HEK293 (cell line): ENCODE results near the gene KRTAP5-2.

Source experiments
- GLIS1 ChIP-seq: fragments of 450-650 bp; formaldehyde crosslinking; IDR thresholded peaks from 2 replicates; pipeline ENCODE4 v1.5.1; 2016; ENCODE audit warnings: missing biosample characterization, missing genetic modification characterization
- MZF1 ChIP-seq: fragments of 450-650 bp; formaldehyde crosslinking; IDR thresholded peaks from 2 replicates; pipeline ENCODE4 v1.5.1; 2017; ENCODE audit warnings: missing biosample characterization, missing genetic modification characterization, borderline replicate concordance
- OSR2 ChIP-seq: fragments of 450-650 bp; formaldehyde crosslinking; IDR thresholded peaks from 2 replicates; pipeline ENCODE4 v1.5.1; 2016; ENCODE audit warnings: missing biosample characterization, missing genetic modification characterization
- RBAK ChIP-seq: fragments of 450-650 bp; formaldehyde crosslinking; IDR thresholded peaks from 2 replicates; pipeline ENCODE4 v1.5.1; 2016; ENCODE audit warnings: missing biosample characterization, missing genetic modification characterization
- REST ChIP-seq: fragments of 450-650 bp; formaldehyde crosslinking; IDR thresholded peaks from 2 replicates; pipeline ENCODE4 v1.5.1; 2016; ENCODE audit warnings: missing biosample characterization, missing genetic modification characterization
- YY2 ChIP-seq: fragments of 450-650 bp; formaldehyde crosslinking; IDR thresholded peaks from 2 replicates; pipeline ENCODE4 v1.5.1; 2016; ENCODE audit warnings: missing biosample characterization, missing genetic modification characterization
- ZBTB1 ChIP-seq: fragments of 450-650 bp; formaldehyde crosslinking; IDR thresholded peaks from 2 replicates; pipeline ENCODE4 v1.5.1; 2016; ENCODE audit warnings: missing biosample characterization, missing genetic modification characterization
- ZEB2 ChIP-seq: fragments of 450-650 bp; formaldehyde crosslinking; IDR thresholded peaks from 2 replicates; pipeline ENCODE4 v1.5.1; 2016; ENCODE audit warnings: missing biosample characterization, missing genetic modification characterization
- ZIC2 ChIP-seq: fragments of 450-650 bp; formaldehyde crosslinking; IDR thresholded peaks from 2 replicates; pipeline ENCODE4 v1.5.1; 2016; ENCODE audit warnings: missing biosample characterization, missing genetic modification characterization
- ZNF214 ChIP-seq: fragments of 450-650 bp; formaldehyde crosslinking; IDR thresholded peaks from 2 replicates; pipeline ENCODE4 v1.5.1; 2017; ENCODE audit warnings: missing biosample characterization, mild to moderate bottlenecking, missing genetic modification characterization, borderline replicate concordance
- ZNF223 ChIP-seq: fragments of 450-650 bp; formaldehyde crosslinking; IDR thresholded peaks from 2 replicates; pipeline ENCODE4 v1.5.1; 2016; ENCODE audit warnings: missing biosample characterization, missing genetic modification characterization
- ZNF274 ChIP-seq, 2 experiments: fragments of 200-500 bp in 1 of 2; fragments of 450-650 bp in 1 of 2; sonication (Bioruptor generic) in 1 of 2; formaldehyde crosslinking in 1 of 2; IDR thresholded peaks; 2 replicates each; pipeline versions ENCODE4 v1.5.1 to v1.6.1; 2014 to 2016; ENCODE audit warnings: borderline replicate concordance in 1 of 2, inconsistent platforms in 1 of 2, low read length in 1 of 2, missing biosample characterization in 1 of 2, missing genetic modification characterization in 1 of 2
- ZNF302 ChIP-seq: fragments of 450-650 bp; formaldehyde crosslinking; IDR thresholded peaks from 2 replicates; pipeline ENCODE4 v1.5.1; 2016; ENCODE audit warnings: missing biosample characterization, missing genetic modification characterization, low read depth
- ZNF394 ChIP-seq: fragments of 450-650 bp; formaldehyde crosslinking; IDR thresholded peaks from 2 replicates; pipeline ENCODE4 v1.5.1; 2016; ENCODE audit warnings: missing biosample characterization, missing genetic modification characterization, mild to moderate bottlenecking, moderate library complexity, borderline replicate concordance
- ZNF423 ChIP-seq: fragments of 450-650 bp; formaldehyde crosslinking; IDR thresholded peaks from 2 replicates; pipeline ENCODE4 v1.5.1; 2016; ENCODE audit warnings: missing biosample characterization, missing genetic modification characterization
- ZNF510 ChIP-seq: fragments of 450-650 bp; formaldehyde crosslinking; IDR thresholded peaks from 2 replicates; pipeline ENCODE4 v1.5.1; 2018; ENCODE audit warnings: mild to moderate bottlenecking, missing genetic modification characterization, missing biosample characterization; ENCODE audit not compliant: insufficient replicate concordance
- ZNF521 ChIP-seq: fragments of 450-650 bp; formaldehyde crosslinking; IDR thresholded peaks from 2 replicates; pipeline ENCODE4 v1.5.1; 2017; ENCODE audit warnings: missing biosample characterization, mild to moderate bottlenecking, missing genetic modification characterization
- ZNF530 ChIP-seq: fragments of 450-650 bp; formaldehyde crosslinking; IDR thresholded peaks from 2 replicates; pipeline ENCODE4 v1.5.1; 2016; ENCODE audit warnings: low read depth, missing biosample characterization, missing genetic modification characterization
- ZNF555 ChIP-seq: fragments of 450-650 bp; formaldehyde crosslinking; conservative IDR thresholded peaks from 2 replicates; pipeline ENCODE4 v1.5.1; 2017; ENCODE audit warnings: missing biosample characterization, mild to moderate bottlenecking, missing genetic modification characterization, inconsistent platforms
- ZNF571 ChIP-seq: fragments of 450-650 bp; formaldehyde crosslinking; IDR thresholded peaks from 2 replicates; pipeline ENCODE4 v1.5.0; 2017; ENCODE audit warnings: missing biosample characterization, missing genetic modification characterization
- ZNF629 ChIP-seq: fragments of 450-650 bp; formaldehyde crosslinking; IDR thresholded peaks from 2 replicates; pipeline ENCODE4 v1.5.1; 2017; ENCODE audit warnings: missing biosample characterization, missing genetic modification characterization
- ZNF654 ChIP-seq: fragments of 450-650 bp; formaldehyde crosslinking; IDR thresholded peaks from 2 replicates; pipeline ENCODE4 v1.5.1; 2016; ENCODE audit warnings: low read depth, missing biosample characterization, missing genetic modification characterization
- ZNF777 ChIP-seq: fragments of 450-650 bp; formaldehyde crosslinking; IDR thresholded peaks from 2 replicates; pipeline ENCODE4 v1.5.1; 2017; ENCODE audit warnings: missing biosample characterization, missing genetic modification characterization, borderline replicate concordance
- ZNF837 ChIP-seq: fragments of 450-650 bp; formaldehyde crosslinking; IDR thresholded peaks from 2 replicates; pipeline ENCODE4 v1.5.1; 2016; ENCODE audit warnings: missing biosample characterization, missing genetic modification characterization
- TF ChIP-seq, protein P1 (sequence below): fragments of 450-650 bp; formaldehyde crosslinking; conservative IDR thresholded peaks from 2 replicates; pipeline ENCODE4 v1.5.1; 2016; ENCODE audit warnings: low read depth, missing biosample characterization, missing genetic modification characterization
- TF ChIP-seq, protein P2 (sequence below): fragments of 450-650 bp; formaldehyde crosslinking; IDR thresholded peaks from 2 replicates; pipeline ENCODE4 v1.5.1; 2016; ENCODE audit warnings: missing biosample characterization, missing genetic modification characterization
- TF ChIP-seq, protein P3 (sequence below): fragments of 450-650 bp; IDR thresholded peaks from 2 replicates; pipeline ENCODE4 v1.5.1; 2018; ENCODE audit warnings: missing biosample characterization, mild to moderate bottlenecking, missing genetic modification characterization

The KRTAP5-2 gene

GRCh38 chr11:1564535-1565172 is 33.4 kb downstream of the KRTAP5-2 start (continued):
- TF ChIP-seq ZNF274 (IDR thresholded peaks at IDR 0.05; ENCODE audit: low read length) (no peak), ZNF274 (tag by site-specific recombination; IDR thresholded peaks at IDR 0.05; ENCODE audit: borderline replicate concordance) (no peak), ZNF654 (tag by site-specific recombination) (no peak), RBAK (tag by site-specific recombination) (no peak), ZNF423 (tag by site-specific recombination) (no peak), GLIS1 (tag by site-specific recombination) (peak; percentile 95), ZNF394 (tag by site-specific recombination) (0 out of 2 replicates have a peak, but pooled peaks have one; percentile 19), ZNF214 (tag by site-specific recombination) (no peak), ZNF777 (tag by site-specific recombination) (no peak), ZNF223 (no peak), ZBTB1 (tag by site-specific recombination) (no peak), ZNF530 (tag by site-specific recombination) (no peak), OSR2 (peak; percentile 57), ZNF837 (tag by site-specific recombination) (no peak), REST (tag by site-specific recombination) (no peak), ZNF629 (peak; percentile 72), ZEB2 (tag by site-specific recombination) (peak; percentile 61; the same call in 1 of the 2 replicates), YY2 (no peak), ZNF555 (tag by site-specific recombination) (no peak), ZNF510 (tag by site-specific recombination) (no peak), ZIC2 (peak; percentile 30), ZNF302 (tag by site-specific recombination) (no peak), ZNF571 (tag by site-specific recombination) (no peak), ZNF521 (tag by site-specific recombination) (no peak), MZF1 (tag by site-specific recombination) (no peak)
- TF ChIP-seq, protein P1, sequence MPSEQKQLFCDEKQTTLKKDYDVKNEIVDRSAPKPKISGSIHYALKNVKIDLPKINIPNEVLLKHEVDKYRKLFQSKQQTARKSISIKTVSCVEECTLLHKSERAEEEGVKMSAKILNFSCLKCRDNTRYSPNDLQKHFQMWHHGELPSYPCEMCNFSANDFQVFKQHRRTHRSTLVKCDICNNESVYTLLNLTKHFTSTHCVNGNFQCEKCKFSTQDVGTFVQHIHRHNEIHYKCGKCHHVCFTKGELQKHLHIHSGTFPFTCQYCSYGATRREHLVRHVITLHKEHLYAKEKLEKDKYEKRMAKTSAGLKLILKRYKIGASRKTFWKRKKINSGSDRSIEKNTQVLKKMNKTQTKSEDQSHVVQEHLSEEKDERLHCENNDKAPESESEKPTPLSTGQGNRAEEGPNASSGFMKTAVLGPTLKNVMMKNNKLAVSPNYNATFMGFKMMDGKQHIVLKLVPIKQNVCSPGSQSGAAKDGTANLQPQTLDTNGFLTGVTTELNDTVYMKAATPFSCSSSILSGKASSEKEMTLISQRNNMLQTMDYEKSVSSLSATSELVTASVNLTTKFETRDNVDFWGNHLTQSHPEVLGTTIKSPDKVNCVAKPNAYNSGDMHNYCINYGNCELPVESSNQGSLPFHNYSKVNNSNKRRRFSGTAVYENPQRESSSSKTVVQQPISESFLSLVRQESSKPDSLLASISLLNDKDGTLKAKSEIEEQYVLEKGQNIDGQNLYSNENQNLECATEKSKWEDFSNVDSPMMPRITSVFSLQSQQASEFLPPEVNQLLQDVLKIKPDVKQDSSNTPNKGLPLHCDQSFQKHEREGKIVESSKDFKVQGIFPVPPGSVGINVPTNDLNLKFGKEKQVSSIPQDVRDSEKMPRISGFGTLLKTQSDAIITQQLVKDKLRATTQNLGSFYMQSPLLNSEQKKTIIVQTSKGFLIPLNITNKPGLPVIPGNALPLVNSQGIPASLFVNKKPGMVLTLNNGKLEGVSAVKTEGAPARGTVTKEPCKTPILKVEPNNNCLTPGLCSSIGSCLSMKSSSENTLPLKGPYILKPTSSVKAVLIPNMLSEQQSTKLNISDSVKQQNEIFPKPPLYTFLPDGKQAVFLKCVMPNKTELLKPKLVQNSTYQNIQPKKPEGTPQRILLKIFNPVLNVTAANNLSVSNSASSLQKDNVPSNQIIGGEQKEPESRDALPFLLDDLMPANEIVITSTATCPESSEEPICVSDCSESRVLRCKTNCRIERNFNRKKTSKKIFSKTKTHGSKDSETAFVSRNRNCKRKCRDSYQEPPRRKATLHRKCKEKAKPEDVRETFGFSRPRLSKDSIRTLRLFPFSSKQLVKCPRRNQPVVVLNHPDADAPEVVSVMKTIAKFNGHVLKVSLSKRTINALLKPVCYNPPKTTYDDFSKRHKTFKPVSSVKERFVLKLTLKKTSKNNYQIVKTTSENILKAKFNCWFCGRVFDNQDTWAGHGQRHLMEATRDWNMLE (tag by site-specific recombination) = no peak
- TF ChIP-seq, protein P2, sequence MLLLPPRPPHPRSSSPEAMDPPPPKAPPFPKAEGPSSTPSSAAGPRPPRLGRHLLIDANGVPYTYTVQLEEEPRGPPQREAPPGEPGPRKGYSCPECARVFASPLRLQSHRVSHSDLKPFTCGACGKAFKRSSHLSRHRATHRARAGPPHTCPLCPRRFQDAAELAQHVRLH (tag by site-specific recombination) = no peak
- TF ChIP-seq, protein P3, sequence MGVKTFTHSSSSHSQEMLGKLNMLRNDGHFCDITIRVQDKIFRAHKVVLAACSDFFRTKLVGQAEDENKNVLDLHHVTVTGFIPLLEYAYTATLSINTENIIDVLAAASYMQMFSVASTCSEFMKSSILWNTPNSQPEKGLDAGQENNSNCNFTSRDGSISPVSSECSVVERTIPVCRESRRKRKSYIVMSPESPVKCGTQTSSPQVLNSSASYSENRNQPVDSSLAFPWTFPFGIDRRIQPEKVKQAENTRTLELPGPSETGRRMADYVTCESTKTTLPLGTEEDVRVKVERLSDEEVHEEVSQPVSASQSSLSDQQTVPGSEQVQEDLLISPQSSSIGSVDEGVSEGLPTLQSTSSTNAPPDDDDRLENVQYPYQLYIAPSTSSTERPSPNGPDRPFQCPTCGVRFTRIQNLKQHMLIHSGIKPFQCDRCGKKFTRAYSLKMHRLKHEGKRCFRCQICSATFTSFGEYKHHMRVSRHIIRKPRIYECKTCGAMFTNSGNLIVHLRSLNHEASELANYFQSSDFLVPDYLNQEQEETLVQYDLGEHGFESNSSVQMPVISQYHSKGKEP = no peak
